Skeletal muscle tissue (tissue), 4 donors: ENCODE data around the gene PMM1. TPM values are rescaled to one million over a fixed set of nuclear protein-coding genes. Genes with fewer than 3 reads are reported as not detected.
A peak's percentile ranks its signal among the peaks of the same experiment; 100 is the strongest.

ENCODE experiments used
- H3K27ac ChIP-seq: one replicate; pipeline ENCODE4 v1.7.0; 2013; ENCODE audit warnings: mild to moderate bottlenecking, low read depth, low read length, inconsistent platforms
- H3K27me3 ChIP-seq, 3 donors: one replicate each; pipeline ENCODE4 v1.7.0; 2013; ENCODE audit warnings: low read length in 3 of 3; ENCODE audit not compliant: control insufficient read depth in 3 of 3, insufficient read depth in 3 of 3
- H3K36me3 ChIP-seq, 3 donors: one replicate each; pipeline ENCODE4 v1.7.0; 2013; ENCODE audit warnings: low read length in 3 of 3; ENCODE audit not compliant: control insufficient read depth in 3 of 3, insufficient read depth in 3 of 3
- H3K4me1 ChIP-seq, 3 donors: one replicate each; pipeline ENCODE4 v1.7.0; 2013; ENCODE audit warnings: low read length in 3 of 3, mild to moderate bottlenecking in 3 of 3; ENCODE audit not compliant: control insufficient read depth in 3 of 3, insufficient read depth in 3 of 3
- H3K4me3 ChIP-seq, 3 donors: one replicate each; pipeline ENCODE4 v1.7.0; 2013; ENCODE audit warnings: low read length in 3 of 3
- H3K9ac ChIP-seq, 3 donors: one replicate each; pipeline ENCODE4 v1.7.0; 2013; ENCODE audit warnings: low read length in 3 of 3, mild to moderate bottlenecking in 3 of 3, moderate library complexity in 2 of 3, low read depth in 1 of 3
- H3K9me3 ChIP-seq, 3 donors: one replicate each; pipeline ENCODE4 v1.7.0; 2013; ENCODE audit warnings: low read length in 3 of 3; ENCODE audit not compliant: control insufficient read depth in 3 of 3
- total RNA-seq: library from RNA; depleted of rRNA; stranded (reverse); fragments of >200 nt; gene quantifications from one replicate; pipeline ENCODE4 v1.2.3, GENCODE V29; 2014
- donor health status: Osteomylitis.

The PMM1 gene
- total RNA-seq, 1 donor from 2014 or later = 10.4 TPM

GRCh38 chr22:41557401-41558240 lies 32.0 kb downstream of the PMM1 start:
- no peak overlapping the region for H3K4me3 ChIP-seq
- peaks cover 0 to 8% (median 3%) of the 10 kb centered on the region in 3 donors for H3K4me1 ChIP-seq
- peaks cover 3 to 40% (median 7%) of the 10 kb centered on the region in 3 donors for H3K27me3 ChIP-seq
- H3K36me3 ChIP-seq = no peaks in the 10 kb centered on the region
- no peak overlapping the region for H3K27ac ChIP-seq
- H3K9me3 ChIP-seq = no peaks in the 10 kb centered on the region
- H3K9ac ChIP-seq = no peak overlapping the region

- Histone ChIP-seq H3K9ac (no peak overlapping the region), H3K36me3 (no peaks in the 10 kb centered on the region), H3K4me3 (no peak overlapping the region), H3K27me3 (peaks cover 3 to 29% (median 7%) of the 10 kb centered on the region in 3 donors), H3K27ac (no peak overlapping the region), H3K4me1 (peaks cover 0 to 8% (median 3%) of the 10 kb centered on the region in 3 donors), H3K9me3 (no peaks in the 10 kb centered on the region)
Measured at GRCh38 chr22:41556561-41556960, 33.1 kb downstream of the PMM1 start.

DNA sequence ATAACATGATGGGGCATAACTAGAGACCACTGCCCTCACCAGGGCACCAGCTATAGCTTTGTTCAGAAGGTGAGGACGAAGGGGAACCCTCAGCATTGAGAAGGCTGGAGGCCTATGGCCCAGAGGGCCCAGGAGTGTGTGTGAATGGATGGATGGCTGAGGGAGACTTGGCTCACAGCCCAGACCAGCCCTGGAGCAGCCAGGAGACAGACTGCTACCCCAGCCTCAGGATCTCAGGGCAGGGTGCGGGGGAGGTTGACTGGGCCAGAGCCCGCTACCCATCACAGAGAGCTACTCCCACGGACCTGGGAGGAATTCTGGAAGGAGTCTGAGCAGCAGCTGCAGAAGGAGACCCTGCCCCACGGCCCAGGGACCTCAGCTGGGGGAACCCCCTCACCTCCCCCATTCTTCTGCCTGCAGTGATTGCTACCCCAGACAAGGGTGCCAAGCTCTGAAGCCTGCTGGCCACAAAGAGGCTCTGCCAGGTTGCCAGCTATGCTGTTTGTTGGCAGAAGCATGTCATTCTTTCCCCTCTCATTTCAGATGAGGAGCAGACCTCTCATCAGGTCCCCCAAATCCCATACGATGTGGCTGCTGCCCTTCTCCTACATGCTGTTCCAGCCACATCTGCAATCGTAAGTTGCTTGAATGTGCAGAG lies 34.2 kb downstream of the PMM1 start:
- Histone ChIP-seq H3K9ac (peak overlapping the region in 1 of 3 donors; percentile 25), H3K4me1 (peaks cover 0 to 3% (median 0%) of the 10 kb centered on the region in 3 donors), H3K9me3 (no peaks in the 10 kb centered on the region), H3K36me3 (no peaks in the 10 kb centered on the region), H3K4me3 (no peak overlapping the region), H3K27me3 (peaks cover 3 to 21% (median 7%) of the 10 kb centered on the region in 3 donors), H3K27ac (no peak overlapping the region)

DNA sequence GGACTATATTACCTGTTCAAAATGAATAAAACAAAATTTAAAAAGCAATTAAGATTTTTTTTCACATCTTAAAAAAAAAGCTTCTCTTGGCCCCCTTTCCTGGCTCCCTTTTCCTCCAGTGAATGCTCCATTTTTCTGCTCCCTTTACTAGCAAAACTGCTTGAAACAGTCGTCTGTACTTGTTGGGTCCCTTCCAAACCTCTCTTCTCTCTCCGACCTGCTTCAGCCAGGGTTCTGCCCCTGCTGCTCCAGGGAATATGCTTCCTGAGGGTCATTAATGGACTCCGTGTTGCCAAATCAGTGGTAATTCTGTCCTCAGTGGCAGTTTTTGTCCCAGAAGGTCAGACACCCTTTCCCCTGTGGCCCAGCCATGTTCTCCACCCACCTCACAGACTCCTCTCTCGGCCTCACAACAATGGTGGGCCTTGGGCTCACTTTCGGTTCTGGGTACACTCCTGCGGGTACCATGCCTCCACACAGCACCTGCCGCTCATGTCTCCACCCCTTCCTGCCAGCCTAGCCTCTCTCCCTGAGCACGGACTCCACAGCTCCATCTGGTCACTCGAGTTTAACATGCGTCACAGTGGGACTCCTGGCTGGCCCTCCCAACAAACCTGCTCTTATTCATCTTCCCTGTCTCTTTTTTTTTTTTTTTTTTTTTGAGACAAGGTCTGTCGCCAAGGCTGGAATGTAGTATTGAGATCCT lies 37.6 kb downstream of the PMM1 start:
- peaks cover 0 to 2% (median 0%) of the 10 kb centered on the region in 3 donors for H3K4me1 ChIP-seq
- H3K9me3 ChIP-seq = no peaks in the 10 kb centered on the region
- H3K9ac ChIP-seq = peak overlapping the region in 1 of 3 donors; percentile 16
- H3K36me3 ChIP-seq = no peaks in the 10 kb centered on the region
- no peak overlapping the region for H3K4me3 ChIP-seq
- H3K27me3 ChIP-seq = peaks cover 0 to 9% (median 2%) of the 10 kb centered on the region in 3 donors
- H3K27ac ChIP-seq = no peak overlapping the region

DNA sequence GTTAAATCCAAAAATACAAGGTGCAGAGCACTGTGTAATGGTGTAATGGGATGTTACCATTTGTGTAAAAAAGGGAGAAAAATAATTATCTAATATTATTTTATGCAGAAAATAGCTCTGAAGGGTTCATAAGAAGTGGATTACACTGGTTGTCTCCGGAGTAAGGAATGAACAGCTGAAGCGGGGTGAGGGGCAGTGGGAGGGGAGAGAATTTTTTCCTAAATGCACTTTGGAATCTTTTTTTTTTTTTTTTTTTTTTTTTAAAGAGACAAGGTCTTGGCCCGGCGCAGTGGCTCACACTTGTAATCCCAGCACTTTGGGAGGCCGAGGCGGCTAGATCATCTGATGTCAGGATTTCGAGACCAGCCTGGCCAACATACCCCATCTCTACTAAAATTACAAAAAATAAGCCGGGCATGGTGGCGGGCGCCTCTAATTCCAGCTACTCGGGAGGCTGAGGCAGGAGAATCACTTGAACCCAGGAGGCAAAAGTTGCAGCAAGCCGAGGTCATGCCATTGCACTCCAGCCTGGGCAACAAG lies 38.6 kb downstream of the PMM1 start:
- H3K27ac ChIP-seq = no peak overlapping the region
- H3K9ac ChIP-seq = no peak overlapping the region

GRCh38 chr22:41548830-41549211 lies 40.8 kb downstream of the PMM1 start:
- Histone ChIP-seq H3K4me1 (peaks cover 6 to 13% (median 7%) of the 10 kb centered on the region in 3 donors), H3K27me3 (no peaks in the 10 kb centered on the region), H3K27ac (no peak overlapping the region), H3K9ac (no peak overlapping the region), H3K4me3 (no peak overlapping the region), H3K36me3 (no peaks in the 10 kb centered on the region), H3K9me3 (no peaks in the 10 kb centered on the region)

More for the DNA sequence above, 38.6 kb downstream of the PMM1 start:
- no peak overlapping the region for H3K4me3 ChIP-seq
- H3K36me3 ChIP-seq = no peaks in the 10 kb centered on the region
- H3K27me3 ChIP-seq = no peaks in the 10 kb centered on the region
- H3K4me1 ChIP-seq = no peaks in the 10 kb centered on the region
- H3K9me3 ChIP-seq = no peaks in the 10 kb centered on the region

GRCh38 chr22:41544671-41545476 lies 44.8 kb downstream of the PMM1 start:
- H3K9ac ChIP-seq = peak overlapping the region in 2 of 3 donors; percentile 67 to 74
- H3K4me1 ChIP-seq = peaks cover 15 to 28% (median 17%) of the 10 kb centered on the region in 3 donors
- H3K9me3 ChIP-seq = no peaks in the 10 kb centered on the region
- H3K36me3 ChIP-seq = peaks cover 0 to 7% (median 0%) of the 10 kb centered on the region in 3 donors
- H3K27me3 ChIP-seq = no peaks in the 10 kb centered on the region
- peak overlapping the region; percentile 37 for H3K27ac ChIP-seq
- H3K4me3 ChIP-seq = peak overlapping the region; percentile 75 to 91 (median 88)

DNA sequence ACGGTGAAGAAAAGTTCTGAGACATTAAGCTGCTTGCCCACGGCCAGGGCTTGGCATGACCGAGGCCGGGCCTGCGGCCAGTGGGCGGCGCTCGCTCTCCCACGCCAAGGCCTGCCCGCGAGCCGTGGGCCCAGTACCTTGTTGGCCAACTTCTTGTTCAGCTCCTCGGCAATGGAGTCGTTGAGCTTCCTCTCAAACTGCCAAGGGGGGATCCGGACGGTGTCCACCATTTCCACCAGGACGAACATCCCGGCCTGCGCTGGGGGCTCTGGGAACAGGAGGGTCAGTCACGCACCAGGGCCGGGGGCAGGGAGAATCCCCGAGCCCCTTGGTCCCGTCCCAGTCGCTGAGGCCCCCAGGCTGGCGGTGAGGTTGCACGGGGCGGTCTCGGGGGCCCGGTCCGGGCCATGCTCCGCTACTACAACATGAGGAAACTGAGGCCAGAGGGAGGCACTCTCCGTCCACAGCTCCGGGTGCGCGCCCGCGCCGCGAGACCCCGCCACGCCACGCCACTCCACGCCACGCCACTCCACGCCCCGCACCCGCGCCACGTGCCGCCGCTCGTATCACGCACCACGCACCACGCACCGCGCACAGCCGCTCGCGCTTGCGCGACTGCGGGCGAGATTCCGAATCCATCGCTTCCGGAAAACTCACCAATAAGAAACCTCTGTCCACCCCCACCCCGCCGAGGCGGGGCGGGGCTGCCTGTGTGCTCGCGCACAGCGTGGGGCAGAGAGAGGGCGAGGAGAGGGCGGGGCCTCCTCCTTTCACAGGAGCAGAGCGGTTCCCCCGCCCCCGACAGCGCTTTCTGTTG lies 45.6 kb downstream of the PMM1 start, which contains the start of gene POLR3H:
Gene POLR3H (minus strand): TSS at position 617 of the 817 bp plus-strand sequence. CDS start 369 bp downstream, at position 248.
- Histone ChIP-seq H3K9ac (peak within 1 kb of the TSS; percentile 78 to 88 (median 83)), H3K4me3 (peak within 1 kb of the TSS; percentile 75 to 91 (median 88)), H3K27ac (peak within 1 kb of the TSS; percentile 79), H3K4me1 (peaks cover 15 to 28% (median 17%) of the 10 kb centered on the region in 3 donors), H3K27me3 (no peaks in the 10 kb centered on the region), H3K36me3 (peaks cover 0 to 13% (median 0%) of the 10 kb centered on the region in 3 donors), H3K9me3 (no peaks in the 10 kb centered on the region)
